Measurements from ENCODE around the gene ZFPM1. TPM values are rescaled to one million over a fixed set of nuclear protein-coding genes. Genes with fewer than 3 reads are reported as not detected.

Gene ZFPM1
- total RNA-seq, 1 experiment from 2014 or later, result 14.6 TPM

DNA sequence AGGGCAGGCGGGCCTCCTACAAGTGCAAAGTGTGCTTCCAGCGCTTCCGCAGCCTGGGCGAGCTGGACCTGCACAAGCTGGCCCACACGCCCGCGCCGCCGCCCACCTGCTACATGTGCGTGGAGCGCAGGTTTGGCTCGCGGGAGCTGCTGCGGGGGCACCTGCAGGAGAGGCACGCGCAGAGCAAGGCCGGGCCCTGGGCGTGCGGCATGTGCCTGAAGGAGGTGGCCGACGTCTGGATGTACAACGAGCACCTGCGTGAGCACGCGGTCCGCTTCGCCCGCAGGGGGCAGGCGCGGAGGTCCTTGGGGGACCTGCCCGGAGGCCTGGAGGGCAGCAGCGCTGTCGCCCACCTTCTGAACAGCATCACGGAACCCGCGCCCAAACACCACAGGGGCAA lies 16.3 kb upstream of the ZFPM1 start (continued):
- TF ChIP-seq, protein P1, sequence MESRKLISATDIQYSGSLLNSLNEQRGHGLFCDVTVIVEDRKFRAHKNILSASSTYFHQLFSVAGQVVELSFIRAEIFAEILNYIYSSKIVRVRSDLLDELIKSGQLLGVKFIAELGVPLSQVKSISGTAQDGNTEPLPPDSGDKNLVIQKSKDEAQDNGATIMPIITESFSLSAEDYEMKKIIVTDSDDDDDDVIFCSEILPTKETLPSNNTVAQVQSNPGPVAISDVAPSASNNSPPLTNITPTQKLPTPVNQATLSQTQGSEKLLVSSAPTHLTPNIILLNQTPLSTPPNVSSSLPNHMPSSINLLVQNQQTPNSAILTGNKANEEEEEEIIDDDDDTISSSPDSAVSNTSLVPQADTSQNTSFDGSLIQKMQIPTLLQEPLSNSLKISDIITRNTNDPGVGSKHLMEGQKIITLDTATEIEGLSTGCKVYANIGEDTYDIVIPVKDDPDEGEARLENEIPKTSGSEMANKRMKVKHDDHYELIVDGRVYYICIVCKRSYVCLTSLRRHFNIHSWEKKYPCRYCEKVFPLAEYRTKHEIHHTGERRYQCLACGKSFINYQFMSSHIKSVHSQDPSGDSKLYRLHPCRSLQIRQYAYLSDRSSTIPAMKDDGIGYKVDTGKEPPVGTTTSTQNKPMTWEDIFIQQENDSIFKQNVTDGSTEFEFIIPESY (IDR thresholded peaks at IDR 0.05; ENCODE audit: extremely low read depth, insufficient replicate concordance, low read length), result no peak
- no peak for TF ChIP-seq SP1 (IDR thresholded peaks at IDR 0.05; ENCODE audit: low read depth)

DNA sequence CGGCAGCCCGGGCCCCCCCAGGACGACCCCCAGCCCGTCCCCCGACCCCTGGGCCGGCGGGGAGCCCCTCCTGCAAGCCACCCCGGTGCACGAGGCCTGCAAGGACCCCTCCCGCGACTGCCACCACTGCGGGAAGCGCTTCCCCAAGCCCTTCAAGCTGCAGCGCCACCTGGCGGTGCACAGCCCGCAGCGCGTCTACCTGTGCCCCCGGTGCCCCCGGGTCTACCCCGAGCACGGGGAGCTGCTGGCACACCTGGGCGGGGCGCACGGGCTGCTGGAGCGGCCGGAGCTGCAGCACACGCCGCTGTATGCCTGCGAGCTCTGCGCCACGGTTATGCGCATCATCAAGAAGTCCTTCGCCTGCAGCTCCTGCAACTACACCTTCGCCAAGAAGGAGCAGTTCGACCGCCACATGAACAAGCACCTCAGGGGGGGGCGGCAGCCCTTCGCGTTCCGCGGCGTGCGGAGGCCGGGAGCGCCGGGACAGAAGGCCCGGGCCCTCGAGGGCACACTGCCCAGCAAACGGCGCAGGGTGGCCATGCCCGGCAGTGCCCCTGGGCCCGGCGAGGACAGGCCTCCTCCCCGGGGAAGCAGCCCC lies 15.6 kb upstream of the ZFPM1 start:
- ChIA-PET CTCF (interaction anchor here (0.6 to 2.8 kb wide), 18 partner anchors 11 to 658 kb away, joined by 3 to 46 read pairs (median 4); partner anchors contain the start of genes ZC3H18 and ZFPM1), RAD21 (ENCODE audit: low non-redundant PET in 1 of 2, low total read pairs in 2 of 2, uncharacterized antibody in 2 of 2, unreplicated experiment in 2 of 2) (interaction anchor here (0.5 to 1.6 kb wide), 6 partner anchors 124 to 467 kb away, joined by 3 to 7 read pairs (median 4); no protein-coding TSS in a partner anchor), POLR2A (no interaction called here)
- no peak overlapping the region for H3K27ac ChIP-seq (ENCODE audit: low read depth, low read length)
- no peak overlapping the region for H3K4me2 ChIP-seq (ENCODE audit: low read length)
- BruUV-seq (replicated peaks), result no TSS peak
- no peaks in the 10 kb centered on the region for H3K36me3 ChIP-seq (ENCODE audit: control insufficient read depth in 1 of 2, insufficient read depth in 2 of 2, low read length in 2 of 2)
- H2AFZ ChIP-seq (ENCODE audit: low read depth, low read length, poor library complexity, severe bottlenecking), result no peak overlapping the region
- H3K79me2 ChIP-seq (ENCODE audit: insufficient read depth, low read length), result no peaks in the 10 kb centered on the region
- ATAC-seq (peak; percentile 83), DNase-seq (ENCODE audit: low read depth, low spot score) (peak; percentile 37)
- intact Hi-C loops (cut with micrococcal nuclease), result loop anchor here (1.0 to 5.0 kb wide), 3 partner anchors 150 to 455 kb away; no protein-coding TSS in a partner anchor
- H3K9me3 ChIP-seq (ENCODE audit: control insufficient read depth in 1 of 2, insufficient read depth in 1 of 2, low read depth in 1 of 2, low read length in 2 of 2), result no peaks in the 10 kb centered on the region
- no peak overlapping the region for H3K9ac ChIP-seq (ENCODE audit: low read length)
- H3K27me3 ChIP-seq (ENCODE audit: insufficient read depth, low read length), result no peaks in the 10 kb centered on the region
- 0 out of 2 replicates have a peak, but pooled peaks have one; percentile 3 for TF ChIP-seq ZFX (IDR thresholded peaks at IDR 0.05)
- TF ChIP-seq, protein P2, sequence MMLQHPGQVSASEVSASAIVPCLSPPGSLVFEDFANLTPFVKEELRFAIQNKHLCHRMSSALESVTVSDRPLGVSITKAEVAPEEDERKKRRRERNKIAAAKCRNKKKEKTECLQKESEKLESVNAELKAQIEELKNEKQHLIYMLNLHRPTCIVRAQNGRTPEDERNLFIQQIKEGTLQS (IDR thresholded peaks at IDR 0.05), result no peak
- TF ChIP-seq, protein P3, sequence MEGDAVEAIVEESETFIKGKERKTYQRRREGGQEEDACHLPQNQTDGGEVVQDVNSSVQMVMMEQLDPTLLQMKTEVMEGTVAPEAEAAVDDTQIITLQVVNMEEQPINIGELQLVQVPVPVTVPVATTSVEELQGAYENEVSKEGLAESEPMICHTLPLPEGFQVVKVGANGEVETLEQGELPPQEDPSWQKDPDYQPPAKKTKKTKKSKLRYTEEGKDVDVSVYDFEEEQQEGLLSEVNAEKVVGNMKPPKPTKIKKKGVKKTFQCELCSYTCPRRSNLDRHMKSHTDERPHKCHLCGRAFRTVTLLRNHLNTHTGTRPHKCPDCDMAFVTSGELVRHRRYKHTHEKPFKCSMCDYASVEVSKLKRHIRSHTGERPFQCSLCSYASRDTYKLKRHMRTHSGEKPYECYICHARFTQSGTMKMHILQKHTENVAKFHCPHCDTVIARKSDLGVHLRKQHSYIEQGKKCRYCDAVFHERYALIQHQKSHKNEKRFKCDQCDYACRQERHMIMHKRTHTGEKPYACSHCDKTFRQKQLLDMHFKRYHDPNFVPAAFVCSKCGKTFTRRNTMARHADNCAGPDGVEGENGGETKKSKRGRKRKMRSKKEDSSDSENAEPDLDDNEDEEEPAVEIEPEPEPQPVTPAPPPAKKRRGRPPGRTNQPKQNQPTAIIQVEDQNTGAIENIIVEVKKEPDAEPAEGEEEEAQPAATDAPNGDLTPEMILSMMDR (IDR thresholded peaks at IDR 0.05 in 2 of 3, conservative IDR thresholded peaks at IDR 0.05 in 1 of 3; ENCODE audit: borderline replicate concordance in 1 of 3, insufficient read depth in 1 of 3, low read depth in 2 of 3, low read length in 2 of 3), result peak in 2 of 3 experiments; percentile 99; a peak in 4 of 6 replicates
- H4K20me1 ChIP-seq (ENCODE audit: insufficient read depth), result no peaks in the 10 kb centered on the region
- H3K4me3 ChIP-seq (replicated peaks in 1 of 2; ENCODE audit: low read depth in 1 of 2, low read length in 2 of 2), result no peak overlapping the region
- H3K4me1 ChIP-seq (ENCODE audit: control insufficient read depth in 1 of 2, insufficient read depth in 2 of 2, low read length in 2 of 2), result peaks cover 0 to 6% of the 10 kb centered on the region in 2 experiments; a peak in 2 of 4 replicates
- H3K9me2 ChIP-seq (ENCODE audit: insufficient read depth), result no peaks in the 10 kb centered on the region

Data from HCT116 (cell line).